WI38 (cell line): ENCODE measurements around the gene DUSP8.

Experiments used
- H3K4me3 ChIP-seq: 2 replicates; pipeline ENCODE4 v1.5.1; 2011; ENCODE audit warnings: low read depth, mild to moderate bottlenecking, control low read depth, low read length
- TF ChIP-seq, protein P1 (sequence below): IDR thresholded peaks from 2 replicates; pipeline ENCODE4 v1.5.1; 2012; ENCODE audit warnings: low read depth, mild to moderate bottlenecking, control low read depth, low read length

DUSP8 gene

DNA sequence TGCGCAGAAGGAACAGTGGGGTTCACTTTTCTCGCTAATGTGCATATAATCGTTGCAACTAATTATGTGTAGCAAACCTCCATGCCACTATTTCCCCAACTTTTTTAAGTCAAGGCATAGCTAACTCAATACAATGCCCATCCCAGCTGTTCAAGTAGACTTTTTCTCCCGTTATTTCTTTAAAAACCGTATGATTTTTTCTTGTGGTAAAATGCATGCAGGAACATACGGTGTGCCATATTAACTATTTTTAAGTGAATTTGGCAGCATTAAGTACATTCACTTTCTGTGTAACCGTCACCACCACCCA is 2.8 kb upstream of the DUSP8 start:
- H3K4me3 ChIP-seq: no peak overlapping the region
- TF ChIP-seq, protein P1, sequence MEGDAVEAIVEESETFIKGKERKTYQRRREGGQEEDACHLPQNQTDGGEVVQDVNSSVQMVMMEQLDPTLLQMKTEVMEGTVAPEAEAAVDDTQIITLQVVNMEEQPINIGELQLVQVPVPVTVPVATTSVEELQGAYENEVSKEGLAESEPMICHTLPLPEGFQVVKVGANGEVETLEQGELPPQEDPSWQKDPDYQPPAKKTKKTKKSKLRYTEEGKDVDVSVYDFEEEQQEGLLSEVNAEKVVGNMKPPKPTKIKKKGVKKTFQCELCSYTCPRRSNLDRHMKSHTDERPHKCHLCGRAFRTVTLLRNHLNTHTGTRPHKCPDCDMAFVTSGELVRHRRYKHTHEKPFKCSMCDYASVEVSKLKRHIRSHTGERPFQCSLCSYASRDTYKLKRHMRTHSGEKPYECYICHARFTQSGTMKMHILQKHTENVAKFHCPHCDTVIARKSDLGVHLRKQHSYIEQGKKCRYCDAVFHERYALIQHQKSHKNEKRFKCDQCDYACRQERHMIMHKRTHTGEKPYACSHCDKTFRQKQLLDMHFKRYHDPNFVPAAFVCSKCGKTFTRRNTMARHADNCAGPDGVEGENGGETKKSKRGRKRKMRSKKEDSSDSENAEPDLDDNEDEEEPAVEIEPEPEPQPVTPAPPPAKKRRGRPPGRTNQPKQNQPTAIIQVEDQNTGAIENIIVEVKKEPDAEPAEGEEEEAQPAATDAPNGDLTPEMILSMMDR: no peak

DNA sequence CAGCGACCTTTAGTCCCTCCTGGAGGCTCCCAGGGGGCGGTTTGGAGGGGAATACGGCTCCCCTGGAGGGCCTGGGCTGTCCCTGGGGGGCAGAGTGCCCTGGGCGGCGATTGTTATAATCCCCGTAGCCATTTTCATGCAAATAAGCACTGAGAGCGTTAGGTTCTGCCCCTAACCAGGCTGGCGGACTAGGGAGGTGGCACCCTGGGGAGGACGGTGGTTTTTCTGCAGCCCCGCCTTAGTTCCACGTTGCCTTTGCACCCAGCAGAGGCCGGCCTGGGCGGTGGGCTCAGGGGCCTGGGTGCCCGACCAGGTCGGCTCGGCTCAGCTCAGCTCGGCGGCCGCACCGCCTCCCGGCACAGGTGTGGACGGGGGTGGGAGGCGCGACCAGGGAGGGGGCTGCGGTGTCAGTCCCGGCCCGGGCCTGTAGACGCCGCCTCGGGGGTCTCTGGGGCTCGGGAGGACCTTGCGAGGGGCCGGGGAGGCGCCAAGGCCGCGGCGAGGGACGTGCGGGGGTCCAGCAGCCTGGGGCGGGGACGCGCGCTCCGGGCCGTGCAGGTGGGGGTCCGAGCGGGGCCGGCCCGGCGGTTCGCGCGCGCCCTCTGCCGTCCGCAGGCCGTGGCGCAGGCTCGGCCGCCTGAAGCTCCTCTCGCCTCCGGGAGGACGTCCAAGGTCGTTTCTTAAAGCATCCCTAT is 2.3 kb upstream of the DUSP8 start:
- TF ChIP-seq, protein P1: peak; percentile 54
- no peak overlapping the region for H3K4me3 ChIP-seq

DNA sequence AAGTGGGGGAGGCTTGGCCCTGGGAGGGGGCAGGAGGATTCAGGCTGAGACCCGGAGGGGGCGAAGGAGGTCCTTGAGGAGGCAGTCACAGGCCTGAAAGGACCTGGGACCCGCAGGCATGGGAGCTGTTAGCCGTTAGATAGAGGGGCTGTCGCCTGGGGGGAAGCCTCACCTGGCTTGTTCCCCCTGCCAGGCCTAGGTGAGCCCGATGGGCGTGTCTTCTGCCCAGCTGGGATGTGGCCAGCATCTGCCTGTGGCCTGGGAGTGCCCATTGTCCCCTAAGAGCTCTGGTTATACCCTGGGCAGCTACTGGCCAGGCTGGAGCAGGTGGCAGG is 1.8 kb upstream of the DUSP8 start:
- H3K4me3 ChIP-seq: no peak overlapping the region
- TF ChIP-seq, protein P1: no peak

DNA sequence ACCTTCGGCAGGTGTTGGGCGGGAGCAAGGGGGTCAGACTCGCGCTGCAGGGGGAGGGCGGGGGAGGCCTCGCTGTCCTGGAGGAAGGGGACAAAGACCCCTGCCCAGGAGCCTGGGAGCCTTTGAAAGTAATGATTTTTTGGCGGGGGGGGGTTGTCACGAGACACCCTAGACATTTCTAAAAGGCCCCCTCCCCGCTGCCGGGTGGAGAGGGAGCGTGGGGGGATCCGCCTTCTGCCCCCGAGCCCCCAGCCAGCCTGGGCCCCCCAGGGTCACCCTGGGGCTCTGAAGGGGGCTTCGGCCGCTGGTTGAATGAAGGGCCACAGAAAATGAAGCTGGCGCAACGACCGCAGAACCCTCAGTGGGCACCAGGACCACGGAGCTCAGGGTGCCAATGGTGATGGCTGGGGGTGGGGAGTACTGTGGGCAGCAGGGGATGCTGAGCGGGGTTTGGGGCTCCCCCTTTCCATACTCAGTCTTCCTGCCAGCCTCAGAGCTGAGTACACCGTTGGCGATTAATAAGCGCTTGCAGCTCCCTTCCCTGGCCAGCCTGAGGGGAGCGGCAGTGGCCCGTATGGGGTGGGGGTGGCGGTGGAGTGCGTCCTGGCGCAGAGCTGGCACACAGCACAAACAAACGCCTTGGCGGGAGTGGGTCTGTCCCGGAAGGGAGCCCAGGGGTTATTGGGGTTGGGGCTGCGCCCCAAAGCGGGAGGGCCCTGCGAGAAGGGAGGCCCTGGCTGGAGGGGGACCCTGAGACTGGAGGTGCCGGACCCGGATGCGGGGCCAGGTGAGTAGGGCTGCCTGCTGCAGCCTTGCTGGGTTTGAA is 1.2 kb upstream of the DUSP8 start:
- peak overlapping the region; percentile 52; the same call in 1 of the 2 replicates for H3K4me3 ChIP-seq
- TF ChIP-seq, protein P1: no peak

DNA sequence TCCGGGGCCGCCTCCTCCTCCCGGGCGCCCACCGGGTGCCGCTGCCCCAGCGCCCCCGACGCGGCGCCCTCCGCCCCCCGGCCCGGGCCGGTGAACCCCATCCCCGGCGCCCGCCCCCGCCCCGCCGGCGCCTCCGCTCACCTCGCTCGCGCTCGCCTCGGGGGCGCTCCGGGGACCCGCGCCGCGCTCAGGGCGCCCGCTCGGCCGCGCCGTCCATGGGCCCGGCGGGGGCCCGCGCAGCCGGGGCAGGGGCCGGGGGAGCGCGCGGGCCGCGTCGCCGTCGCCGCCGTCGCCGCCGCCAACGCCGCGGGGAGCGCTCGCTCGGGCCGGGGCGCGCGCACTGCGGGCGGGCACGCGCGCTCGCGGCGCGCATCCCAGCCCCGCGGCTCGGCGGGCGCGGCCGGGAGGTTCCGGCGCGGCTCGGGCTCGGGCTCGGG is 293 bp downstream of the DUSP8 start:
- H3K4me3 ChIP-seq: peak overlapping the region; percentile 64
- TF ChIP-seq, protein P1: no peak

DNA sequence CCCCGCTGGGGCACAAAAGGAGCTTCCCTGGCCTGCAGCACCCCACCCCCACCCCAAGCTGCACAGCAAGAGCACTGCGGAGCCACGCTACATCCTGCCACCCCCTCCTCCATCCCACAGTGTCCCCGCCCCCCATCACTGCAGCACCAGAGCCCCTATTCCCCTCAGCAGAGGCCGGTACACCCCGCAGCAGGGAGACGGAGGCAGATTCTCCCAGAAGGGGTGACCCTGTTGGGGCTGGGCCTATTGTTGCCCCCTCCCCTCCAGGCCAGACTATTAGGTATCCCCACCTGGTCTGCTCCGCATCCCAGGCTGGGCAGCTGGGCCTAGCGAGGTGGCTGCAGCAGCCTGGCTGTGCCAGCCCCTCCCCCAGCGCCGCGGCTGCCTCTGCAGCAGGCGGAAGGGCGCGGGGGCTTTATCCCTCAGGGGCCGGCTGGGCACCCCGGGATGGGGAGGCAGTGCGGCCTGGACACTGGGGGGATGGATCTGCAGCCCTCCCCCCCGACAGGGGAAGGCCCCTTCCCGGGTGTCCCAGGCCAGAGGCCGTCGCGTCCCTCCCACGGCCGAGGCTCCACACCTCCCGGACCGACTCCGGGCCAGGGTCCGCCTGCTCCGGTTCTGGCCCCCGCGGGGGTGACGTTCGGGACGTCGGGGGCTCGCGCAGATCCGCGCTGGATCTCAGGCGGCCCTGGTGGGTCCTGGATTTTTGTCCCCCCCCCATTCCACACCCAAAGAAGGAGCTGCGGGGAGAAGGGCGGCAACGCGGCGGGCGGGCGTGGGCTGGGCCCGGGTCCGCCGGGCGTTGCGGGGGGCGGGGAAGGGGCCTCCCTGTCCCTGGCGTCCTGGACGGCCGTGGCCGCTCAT is 943 bp downstream of the DUSP8 start:
- H3K4me3 ChIP-seq: peak overlapping the region; percentile 64

More for the DNA sequence above, 943 bp downstream of the DUSP8 start:
- TF ChIP-seq, protein P1: no peak
